ENCODE measurements around the gene TEKT5. TPM values are rescaled to one million over a fixed set of nuclear protein-coding genes. Genes with fewer than 3 reads are reported as not detected.

TEKT5 gene
- total and polyA plus RNA-seq, 2 donors (not counting 1 experiment from before 2014, with no cell fraction given), result 0.06 TPM; not detected in 1

DNA sequence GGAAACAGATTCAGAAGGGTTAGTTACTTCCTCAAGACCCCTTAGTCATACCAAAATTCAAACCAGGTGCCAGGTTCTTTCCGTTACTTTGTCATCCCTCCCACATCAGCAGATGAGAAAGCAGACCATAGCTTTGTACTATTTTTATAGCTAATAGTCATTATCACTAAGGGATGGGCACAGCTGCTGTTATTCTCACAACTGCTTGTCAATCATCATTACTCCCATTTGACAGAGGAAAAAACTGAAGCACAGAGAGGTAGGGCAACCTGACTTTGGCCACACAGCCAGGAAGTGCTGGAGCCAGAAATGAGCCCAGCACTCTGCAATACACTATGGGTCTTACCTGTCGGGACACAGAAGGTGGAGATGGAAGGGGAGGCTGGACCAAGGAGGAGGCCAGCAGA lies 30.0 kb downstream of the TEKT5 start:
- Histone ChIP-seq H3K9me3 (ENCODE audit: control insufficient read depth, insufficient read depth, low read depth, low read length) (no peaks in the 10 kb centered on the region), H3K36me3 (ENCODE audit: control insufficient read depth, insufficient read depth, low read length) (no peaks in the 10 kb centered on the region), H3K4me1 (ENCODE audit: control insufficient read depth, extremely low read depth, insufficient read depth, low read length) (no peaks in the 10 kb centered on the region), H3K79me2 (ENCODE audit: control insufficient read depth, insufficient read depth, low read length) (no peaks in the 10 kb centered on the region), H3K27me3 (ENCODE audit: control insufficient read depth, insufficient read depth, low read length) (no peaks in the 10 kb centered on the region), H4K20me1 (ENCODE audit: control insufficient read depth, extremely low read depth, insufficient read depth, low read length) (no peaks in the 10 kb centered on the region), H3K9ac (ENCODE audit: insufficient read depth, low read length) (no peak overlapping the region), H2AFZ (ENCODE audit: low read length) (no peak overlapping the region), H3K27ac (ENCODE audit: insufficient read depth, low read length) (no peak overlapping the region), H3K4me2 (ENCODE audit: extremely low read depth, insufficient read depth, low read length) (no peak overlapping the region), H3K4me3 (replicated peaks in 1 of 4; ENCODE audit: control extremely low read depth in 1 of 4, insufficient read depth in 1 of 4, low read depth in 3 of 4, low read length in 4 of 4) (no peak overlapping the region)
- TF ChIP-seq EZH2 (IDR thresholded peaks at IDR 0.05; ENCODE audit: low read length, missing control alignments), result no peak
- TF ChIP-seq, protein P1, sequence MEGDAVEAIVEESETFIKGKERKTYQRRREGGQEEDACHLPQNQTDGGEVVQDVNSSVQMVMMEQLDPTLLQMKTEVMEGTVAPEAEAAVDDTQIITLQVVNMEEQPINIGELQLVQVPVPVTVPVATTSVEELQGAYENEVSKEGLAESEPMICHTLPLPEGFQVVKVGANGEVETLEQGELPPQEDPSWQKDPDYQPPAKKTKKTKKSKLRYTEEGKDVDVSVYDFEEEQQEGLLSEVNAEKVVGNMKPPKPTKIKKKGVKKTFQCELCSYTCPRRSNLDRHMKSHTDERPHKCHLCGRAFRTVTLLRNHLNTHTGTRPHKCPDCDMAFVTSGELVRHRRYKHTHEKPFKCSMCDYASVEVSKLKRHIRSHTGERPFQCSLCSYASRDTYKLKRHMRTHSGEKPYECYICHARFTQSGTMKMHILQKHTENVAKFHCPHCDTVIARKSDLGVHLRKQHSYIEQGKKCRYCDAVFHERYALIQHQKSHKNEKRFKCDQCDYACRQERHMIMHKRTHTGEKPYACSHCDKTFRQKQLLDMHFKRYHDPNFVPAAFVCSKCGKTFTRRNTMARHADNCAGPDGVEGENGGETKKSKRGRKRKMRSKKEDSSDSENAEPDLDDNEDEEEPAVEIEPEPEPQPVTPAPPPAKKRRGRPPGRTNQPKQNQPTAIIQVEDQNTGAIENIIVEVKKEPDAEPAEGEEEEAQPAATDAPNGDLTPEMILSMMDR (conservative IDR thresholded peaks at IDR 0.05 in 1 of 2, IDR thresholded peaks at IDR 0.05 in 1 of 2; ENCODE audit: low read depth in 1 of 2, low read length in 2 of 2), result no peak
- no peak for DNase-seq (ENCODE audit: low read depth in 2 of 2)

DNA sequence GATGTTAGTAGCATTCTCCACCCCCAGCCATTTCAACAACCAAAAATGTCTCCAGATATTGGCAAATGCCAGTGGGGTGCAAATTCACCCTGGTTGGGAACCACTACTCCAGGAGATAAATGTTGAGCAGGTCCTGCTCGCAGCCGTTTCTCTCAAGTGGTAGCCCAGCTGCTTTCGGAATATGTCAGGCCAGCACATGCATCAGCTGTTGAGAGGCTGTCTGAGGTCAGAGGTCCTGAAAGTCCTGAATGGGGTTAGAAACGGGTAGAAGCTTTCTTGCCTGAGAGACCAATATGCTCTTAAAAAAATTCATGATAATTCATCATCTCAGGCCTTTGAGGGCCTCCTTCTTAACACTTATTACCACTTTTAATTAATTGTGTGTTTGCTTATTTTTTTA lies 31.0 kb downstream of the TEKT5 start:
- no peak for DNase-seq (ENCODE audit: low read depth in 2 of 2)
- H3K27me3 ChIP-seq (ENCODE audit: control insufficient read depth, insufficient read depth, low read length), result no peaks in the 10 kb centered on the region
- TF ChIP-seq, protein P1 (conservative IDR thresholded peaks at IDR 0.05 in 1 of 2, IDR thresholded peaks at IDR 0.05 in 1 of 2; ENCODE audit: low read depth in 1 of 2, low read length in 2 of 2), result no peak
- no peak for TF ChIP-seq EZH2 (IDR thresholded peaks at IDR 0.05; ENCODE audit: low read length, missing control alignments)
- H4K20me1 ChIP-seq (ENCODE audit: control insufficient read depth, extremely low read depth, insufficient read depth, low read length), result no peaks in the 10 kb centered on the region
- H2AFZ ChIP-seq (ENCODE audit: low read length), result no peak overlapping the region
- H3K79me2 ChIP-seq (ENCODE audit: control insufficient read depth, insufficient read depth, low read length), result no peaks in the 10 kb centered on the region
- H3K9ac ChIP-seq (ENCODE audit: insufficient read depth, low read length), result no peak overlapping the region
- no peaks in the 10 kb centered on the region for H3K36me3 ChIP-seq (ENCODE audit: control insufficient read depth, insufficient read depth, low read length)
- H3K9me3 ChIP-seq (ENCODE audit: control insufficient read depth, insufficient read depth, low read depth, low read length), result no peaks in the 10 kb centered on the region
- no peak overlapping the region for H3K4me2 ChIP-seq (ENCODE audit: extremely low read depth, insufficient read depth, low read length)
- H3K4me3 ChIP-seq (replicated peaks in 1 of 4; ENCODE audit: control extremely low read depth in 1 of 4, insufficient read depth in 1 of 4, low read depth in 3 of 4, low read length in 4 of 4), result no peak overlapping the region
- no peak overlapping the region for H3K27ac ChIP-seq (ENCODE audit: insufficient read depth, low read length)
- no peaks in the 10 kb centered on the region for H3K4me1 ChIP-seq (ENCODE audit: control insufficient read depth, extremely low read depth, insufficient read depth, low read length)

DNA sequence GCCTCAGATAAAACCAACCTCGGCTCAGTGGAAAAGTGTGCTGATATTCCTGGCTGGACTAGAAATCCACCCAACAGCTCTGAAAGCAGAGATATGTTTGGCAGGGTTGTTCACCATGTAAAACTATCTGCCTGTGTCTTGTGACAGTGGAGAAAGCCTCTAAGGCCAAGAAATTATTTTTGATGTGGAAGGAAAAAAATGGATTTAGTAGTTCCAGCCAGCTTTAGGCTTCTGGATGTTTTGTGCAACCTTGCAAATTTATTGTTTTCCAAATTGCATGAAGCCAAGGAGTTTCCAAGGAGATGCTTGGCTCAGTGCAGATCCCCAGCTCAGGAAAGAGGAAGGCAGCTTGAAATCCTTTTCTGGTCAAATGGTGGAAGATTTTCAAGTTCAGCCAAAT lies 31.6 kb downstream of the TEKT5 start:
- H3K27me3 ChIP-seq (ENCODE audit: control insufficient read depth, insufficient read depth, low read length), result no peaks in the 10 kb centered on the region
- no peaks in the 10 kb centered on the region for H3K79me2 ChIP-seq (ENCODE audit: control insufficient read depth, insufficient read depth, low read length)
- H3K9ac ChIP-seq (ENCODE audit: insufficient read depth, low read length), result no peak overlapping the region
- H3K4me2 ChIP-seq (ENCODE audit: extremely low read depth, insufficient read depth, low read length), result no peak overlapping the region
- H3K36me3 ChIP-seq (ENCODE audit: control insufficient read depth, insufficient read depth, low read length), result no peaks in the 10 kb centered on the region
- no peaks in the 10 kb centered on the region for H3K9me3 ChIP-seq (ENCODE audit: control insufficient read depth, insufficient read depth, low read depth, low read length)
- H3K4me1 ChIP-seq (ENCODE audit: control insufficient read depth, extremely low read depth, insufficient read depth, low read length), result no peaks in the 10 kb centered on the region
- H3K27ac ChIP-seq (ENCODE audit: insufficient read depth, low read length), result no peak overlapping the region
- no peak overlapping the region for H3K4me3 ChIP-seq (replicated peaks in 1 of 4; ENCODE audit: control extremely low read depth in 1 of 4, insufficient read depth in 1 of 4, low read depth in 3 of 4, low read length in 4 of 4)
- no peaks in the 10 kb centered on the region for H4K20me1 ChIP-seq (ENCODE audit: control insufficient read depth, extremely low read depth, insufficient read depth, low read length)
- TF ChIP-seq, protein P1 (conservative IDR thresholded peaks at IDR 0.05 in 1 of 2, IDR thresholded peaks at IDR 0.05 in 1 of 2; ENCODE audit: low read depth in 1 of 2, low read length in 2 of 2), result no peak
- no peak for TF ChIP-seq EZH2 (IDR thresholded peaks at IDR 0.05; ENCODE audit: low read length, missing control alignments)
- H2AFZ ChIP-seq (ENCODE audit: low read length), result no peak overlapping the region
- DNase-seq (ENCODE audit: low read depth in 2 of 2), result no peak

Measured in fibroblast of lung (primary cell).